Trophoblast cell (in vitro differentiated cells and primary cell): ENCODE results near the gene ARFGEF3.

Experiments used
- DNase-seq, 2 donors: peaks; one replicate each; pipeline ENCODE4 v3.0.0-alpha.2; 2016
- H2AFZ ChIP-seq: 2 replicates; pipeline ENCODE4 v1.6.1; 2013; ENCODE audit warnings: low read length, moderate library complexity, mild to moderate bottlenecking; ENCODE audit not compliant: insufficient read depth, poor library complexity
- H2AK5ac ChIP-seq: 2 replicates; pipeline ENCODE4 v1.6.1; 2013; ENCODE audit warnings: mild to moderate bottlenecking, low read length
- H2BK120ac ChIP-seq: 2 replicates; pipeline ENCODE4 v1.6.1; 2013; ENCODE audit warnings: low read length, mild to moderate bottlenecking, moderate library complexity; ENCODE audit not compliant: insufficient read depth, poor library complexity
- H2BK12ac ChIP-seq: 2 replicates; pipeline ENCODE4 v1.6.1; 2013; ENCODE audit warnings: mild to moderate bottlenecking, low read length, moderate library complexity
- H2BK5ac ChIP-seq: 2 replicates; pipeline ENCODE4 v1.6.1; 2013; ENCODE audit warnings: low read length, low read depth, moderate library complexity, mild to moderate bottlenecking; ENCODE audit not compliant: poor library complexity
- H3K14ac ChIP-seq: 2 replicates; pipeline ENCODE4 v1.6.1; 2013; ENCODE audit warnings: mild to moderate bottlenecking, low read length
- H3K18ac ChIP-seq: 2 replicates; pipeline ENCODE4 v1.6.1; 2013; ENCODE audit warnings: mild to moderate bottlenecking, low read length
- H3K23ac ChIP-seq: 2 replicates; pipeline ENCODE4 v1.6.1; 2013; ENCODE audit warnings: low read length
- H3K27ac ChIP-seq: 2 replicates; pipeline ENCODE4 v1.5.1; 2013; ENCODE audit warnings: low read depth, mild to moderate bottlenecking, inconsistent platforms, low read length, moderate library complexity
- H3K27me3 ChIP-seq: 2 replicates; pipeline ENCODE4 v1.6.1; 2013; ENCODE audit warnings: inconsistent platforms, mild to moderate bottlenecking, low read length, moderate library complexity; ENCODE audit not compliant: insufficient read depth
- H3K36me3 ChIP-seq, 2 experiments: 1 replicate in 1 of 2; 2 replicates in 1 of 2; pipeline ENCODE4 v1.6.1; 2013; ENCODE audit warnings: low read length in 2 of 2, mild to moderate bottlenecking in 2 of 2, moderate library complexity in 1 of 2; ENCODE audit not compliant: insufficient read depth in 2 of 2, control insufficient read depth in 1 of 2
- H3K4ac ChIP-seq: 2 replicates; pipeline ENCODE4 v1.6.1; 2013; ENCODE audit warnings: low read depth, mild to moderate bottlenecking, low read length, moderate library complexity
- H3K4me1 ChIP-seq, 2 experiments: 1 replicate in 1 of 2; 2 replicates in 1 of 2; pipeline ENCODE4 v1.6.1; 2013; ENCODE audit warnings: low read length in 2 of 2, mild to moderate bottlenecking in 2 of 2, moderate library complexity in 1 of 2; ENCODE audit not compliant: insufficient read depth in 2 of 2, control insufficient read depth in 1 of 2
- H3K4me2 ChIP-seq: 2 replicates; pipeline ENCODE4 v1.6.1; 2013; ENCODE audit warnings: inconsistent platforms, mild to moderate bottlenecking, low read length, moderate library complexity
- H3K4me3 ChIP-seq: 2 replicates; pipeline ENCODE4 v1.5.1; 2013; ENCODE audit warnings: mild to moderate bottlenecking, low read depth, low read length, inconsistent platforms
- H3K79me1 ChIP-seq: one replicate; pipeline ENCODE4 v1.6.1; 2013; ENCODE audit warnings: low read length
- H3K79me2 ChIP-seq: 2 replicates; pipeline ENCODE4 v1.6.1; 2013; ENCODE audit warnings: low read length, mild to moderate bottlenecking; ENCODE audit not compliant: control insufficient read depth, insufficient read depth, poor library complexity
- H3K9ac ChIP-seq: 2 replicates; pipeline ENCODE4 v1.6.1; 2013; ENCODE audit warnings: mild to moderate bottlenecking, low read length
- H3K9me3 ChIP-seq: 2 replicates; pipeline ENCODE4 v1.6.1; 2013; ENCODE audit warnings: low read depth, mild to moderate bottlenecking, control low read depth, inconsistent platforms, low read length; ENCODE audit not compliant: insufficient read depth
- H4K12ac ChIP-seq: 2 replicates; pipeline ENCODE4 v1.6.1; 2013; ENCODE audit warnings: low read depth, mild to moderate bottlenecking, low read length, moderate library complexity
- H4K8ac ChIP-seq: 2 replicates; pipeline ENCODE4 v1.6.1; 2013; ENCODE audit warnings: low read depth, mild to moderate bottlenecking, low read length, moderate library complexity
- H4K91ac ChIP-seq: one replicate; pipeline ENCODE4 v1.6.1; 2013; ENCODE audit warnings: low read depth, mild to moderate bottlenecking, low read length, moderate library complexity
- WGBS: extraction: QIAGEN DNeasy Blood & Tissue Kit; methylation state at CpG from one replicate; pipeline ENCODE4 v1.1.7; 2013; ENCODE audit warnings: missing lambda C conversion rate; ENCODE audit not compliant: insufficient read length, insufficient coverage; ENCODE audit errors: extremely low coverage; 5-methylcytosine and 5-hydroxymethylcytosine counted together

The ARFGEF3 gene

DNA sequence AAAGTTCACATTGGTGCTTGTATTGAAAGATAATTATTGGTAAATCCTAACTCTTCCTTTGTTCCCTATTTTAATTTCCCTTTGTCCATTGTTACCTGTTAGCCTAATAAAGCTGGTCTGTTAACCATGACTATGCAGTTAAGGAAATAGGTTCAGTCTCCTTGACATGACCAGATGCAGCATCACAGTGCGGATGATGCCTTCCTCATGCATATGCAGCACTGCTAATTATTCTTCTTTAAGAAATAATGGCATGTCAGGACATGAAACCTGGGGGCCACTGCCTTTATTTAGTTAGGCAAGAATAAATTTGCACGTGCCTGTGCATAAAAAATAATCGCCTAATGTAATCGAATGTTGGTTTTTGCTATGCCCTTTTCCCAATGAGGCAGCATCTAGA lies 40.1 kb downstream of the ARFGEF3 start:
- Histone ChIP-seq H3K4me3 (no peak overlapping the region), H2BK12ac (no peak overlapping the region), H3K9me3 (no peaks in the 10 kb centered on the region), H3K4me2 (no peak overlapping the region), H3K79me1 (no peaks in the 10 kb centered on the region), H3K18ac (no peak overlapping the region), H2BK5ac (no peak overlapping the region), H2AFZ (no peak overlapping the region), H2AK5ac (no peak overlapping the region), H4K8ac (no peak overlapping the region), H3K27me3 (no peaks in the 10 kb centered on the region), H3K79me2 (no peaks in the 10 kb centered on the region), H2BK120ac (no peak overlapping the region), H4K12ac (no peak overlapping the region), H3K23ac (no peak overlapping the region), H3K36me3 (no peaks in the 10 kb centered on the region), H3K14ac (no peak overlapping the region), H4K91ac (no peak overlapping the region), H3K27ac (no peak overlapping the region), H3K4ac (no peak overlapping the region), H3K9ac (no peak overlapping the region), H3K4me1 (no peaks in the 10 kb centered on the region)
- WGBS: no CpG with 5 or more reads among the region's 4 CpGs
- DNase-seq: no peak

DNA sequence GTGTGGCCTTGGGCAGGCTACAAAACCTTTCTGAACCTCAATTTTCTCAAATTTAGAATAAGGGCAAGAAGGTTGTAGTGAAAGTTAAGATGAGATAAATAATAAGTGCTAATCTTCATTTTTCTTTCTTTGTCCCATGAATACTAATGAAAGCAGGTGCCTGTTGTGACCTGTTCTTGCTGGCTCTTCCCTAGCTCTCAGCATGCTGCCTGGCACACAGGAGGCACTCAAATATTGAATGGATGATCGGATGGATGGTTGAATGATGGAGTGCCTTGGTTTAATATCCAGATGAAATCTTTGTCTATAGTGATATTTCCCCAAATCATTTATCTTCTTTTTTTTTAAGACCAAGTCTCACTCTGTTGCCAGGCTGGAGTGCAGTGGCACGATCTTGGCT lies 41.6 kb downstream of the ARFGEF3 start:
- H3K9me3 ChIP-seq: no peaks in the 10 kb centered on the region
- H3K14ac ChIP-seq: no peak overlapping the region
- H2BK5ac ChIP-seq: no peak overlapping the region
- no CpG with 5 or more reads among the region's 2 CpGs for WGBS
- no peak overlapping the region for H4K8ac ChIP-seq
- no peak overlapping the region for H4K12ac ChIP-seq
- H3K4me2 ChIP-seq: no peak overlapping the region
- H2AFZ ChIP-seq: no peak overlapping the region
- no peak overlapping the region for H2BK12ac ChIP-seq
- H4K91ac ChIP-seq: no peak overlapping the region
- no peak overlapping the region for H3K4me3 ChIP-seq
- no peak overlapping the region for H2BK120ac ChIP-seq
- H3K4ac ChIP-seq: no peak overlapping the region
- H3K79me2 ChIP-seq: no peaks in the 10 kb centered on the region
- no peak for DNase-seq
- H3K9ac ChIP-seq: no peak overlapping the region
- no peaks in the 10 kb centered on the region for H3K4me1 ChIP-seq
- H3K27ac ChIP-seq: no peak overlapping the region
- H3K36me3 ChIP-seq: no peaks in the 10 kb centered on the region
- H3K27me3 ChIP-seq: no peaks in the 10 kb centered on the region
- H3K79me1 ChIP-seq: no peaks in the 10 kb centered on the region
- H2AK5ac ChIP-seq: no peak overlapping the region
- no peak overlapping the region for H3K23ac ChIP-seq
- no peak overlapping the region for H3K18ac ChIP-seq

DNA sequence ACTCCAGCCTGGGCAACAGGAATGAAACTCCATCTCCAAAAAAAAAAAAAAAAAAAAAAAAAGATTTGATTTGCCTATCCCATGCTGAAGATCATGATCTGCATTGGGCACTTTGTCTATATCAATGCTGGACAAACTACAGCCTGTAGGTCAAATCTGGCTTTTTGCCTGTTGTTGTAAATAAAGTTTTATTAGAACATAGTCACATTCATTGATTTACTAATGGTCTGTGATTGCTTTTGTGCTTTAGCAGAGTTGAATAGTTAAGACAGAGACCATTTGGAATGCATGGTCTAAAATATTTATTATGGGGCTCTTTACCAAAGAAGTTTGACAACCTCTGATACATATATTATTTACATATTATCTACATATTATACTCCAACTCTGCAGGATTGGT lies 42.6 kb downstream of the ARFGEF3 start:
- H3K79me2 ChIP-seq: no peaks in the 10 kb centered on the region
- no peak overlapping the region for H3K9ac ChIP-seq
- no peak overlapping the region for H3K27ac ChIP-seq
- no peaks in the 10 kb centered on the region for H3K9me3 ChIP-seq
- H2BK12ac ChIP-seq: no peak overlapping the region
- no peak overlapping the region for H4K91ac ChIP-seq
- no peak overlapping the region for H2BK120ac ChIP-seq
- H3K4ac ChIP-seq: no peak overlapping the region
- no peak overlapping the region for H3K4me3 ChIP-seq
- no peaks in the 10 kb centered on the region for H3K4me1 ChIP-seq
- no peaks in the 10 kb centered on the region for H3K36me3 ChIP-seq
- H4K8ac ChIP-seq: no peak overlapping the region
- H3K27me3 ChIP-seq: no peaks in the 10 kb centered on the region
- H2AFZ ChIP-seq: no peak overlapping the region
- H3K14ac ChIP-seq: no peak overlapping the region
- H3K79me1 ChIP-seq: no peaks in the 10 kb centered on the region
- H3K18ac ChIP-seq: no peak overlapping the region
- no peak overlapping the region for H2BK5ac ChIP-seq
- no peak overlapping the region for H3K4me2 ChIP-seq
- DNase-seq: no peak
- no peak overlapping the region for H2AK5ac ChIP-seq
- no peak overlapping the region for H3K23ac ChIP-seq
- no peak overlapping the region for H4K12ac ChIP-seq

DNA sequence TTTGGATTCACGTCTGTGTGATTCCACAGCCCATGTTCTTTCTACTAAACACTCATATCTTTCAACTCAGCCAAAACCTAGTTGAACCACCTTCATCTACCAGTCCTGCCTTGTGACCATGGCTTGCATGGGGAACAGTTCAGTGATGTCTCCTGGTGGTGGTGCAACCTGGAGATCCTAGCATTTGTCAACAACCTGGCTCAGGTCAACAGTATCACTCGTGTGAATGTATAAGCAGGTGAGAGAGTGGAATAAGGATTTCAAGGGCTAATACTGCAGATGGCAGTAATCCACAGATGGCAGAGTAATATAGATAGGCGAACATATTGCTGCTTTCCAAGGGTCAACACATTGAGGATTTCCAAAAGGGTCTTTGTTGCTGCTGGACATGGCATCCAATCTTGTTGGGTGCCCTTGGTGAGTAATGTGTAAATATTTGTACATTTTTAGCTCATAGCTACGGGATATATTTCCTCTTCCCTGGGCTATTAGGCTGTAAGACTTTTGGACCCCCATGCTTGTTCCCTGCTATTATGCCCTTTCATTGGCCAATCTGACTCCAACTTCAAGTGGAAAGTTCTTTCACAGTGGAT lies 43.1 kb downstream of the ARFGEF3 start:
- Histone ChIP-seq H4K8ac (no peak overlapping the region), H2BK12ac (no peak overlapping the region), H3K14ac (no peak overlapping the region), H2BK120ac (no peak overlapping the region), H4K91ac (no peak overlapping the region), H3K27ac (no peak overlapping the region), H3K27me3 (no peaks in the 10 kb centered on the region), H3K4me1 (no peaks in the 10 kb centered on the region), H3K9ac (no peak overlapping the region), H2AK5ac (no peak overlapping the region), H3K36me3 (no peaks in the 10 kb centered on the region), H3K9me3 (no peaks in the 10 kb centered on the region), H3K18ac (no peak overlapping the region), H3K23ac (no peak overlapping the region), H3K4me2 (no peak overlapping the region), H2AFZ (no peak overlapping the region), H3K79me2 (no peaks in the 10 kb centered on the region), H4K12ac (no peak overlapping the region), H3K4me3 (no peak overlapping the region), H3K4ac (no peak overlapping the region), H2BK5ac (no peak overlapping the region), H3K79me1 (no peaks in the 10 kb centered on the region)
- no peak for DNase-seq
- WGBS: no CpG with 5 or more reads among the region's 4 CpGs
